K562 (cell line): ENCODE data around the gene RETSAT. TPM values are rescaled to one million over a fixed set of nuclear protein-coding genes. Genes with fewer than 3 reads are reported as not detected.

ENCODE experiments used
- ATAC-seq: fragments of 200-7000 bp; cut with Tn5 transposase; 3 replicates; pipeline ENCODE4 v1.9.1; 2020; ENCODE audit warnings: moderate library complexity
- BruUV-seq: library from RNA; stranded (reverse); fragments of 400-500 nt; replicated peaks from 2 replicates; lab custom pipeline; 2021; lab: Mats Ljungman, UMichigan
- CTCF ChIA-PET: fragments of 300-600 bp; formaldehyde crosslinking; extraction: SDS; loops from one replicate; lab custom pipeline; 2021; ENCODE audit warnings: low intra/inter-chr PET ratio; lab: Yijun Ruan, JAX
- POLR2A ChIA-PET: fragments of 300-600, 350-650 bp; sonication (Branson Sonifier 250); formaldehyde crosslinking; extraction: SDS; loops from one replicate; lab custom pipeline; 2021; ENCODE audit warnings: antibody characterized with exemption, inconsistent platforms; lab: Yijun Ruan, JAX
- DNase-seq, 4 experiments: peaks; one replicate each; pipeline versions ENCODE4 v3.0.0 to v3.0.0-alpha.2; 2011 to 2018; ENCODE audit warnings: low spot score in 3 of 4, mixed read lengths in 3 of 4; ENCODE audit errors: extremely low read depth in 1 of 4
- FAIRE-seq: peaks from 2 replicates; lab custom pipeline; 2011; peaks lifted over from hg19 to GRCh38; lab: Jason Lieb, UNC
- H2AFZ ChIP-seq: 2 replicates; pipeline ENCODE4 v1.6.0; 2011; ENCODE audit warnings: low read depth, low read length, control low read depth, inconsistent platforms
- H3K27ac ChIP-seq: fragments of 200-600 bp; 3 replicates; pipeline ENCODE4 v1.8.0; 2011; ENCODE audit warnings: low read depth, mild to moderate bottlenecking, control low read depth, inconsistent platforms, low read length, moderate library complexity, mixed read lengths; ENCODE audit errors: extremely low read depth
- H3K27me3 ChIP-seq, 2 experiments: fragments of 300-600 bp in 1 of 2; 2 replicates in 1 of 2; 3 replicates in 1 of 2; pipeline versions ENCODE4 v1.6.0 to v1.8.0; 2011; ENCODE audit warnings: inconsistent platforms in 2 of 2, low read length in 2 of 2, mild to moderate bottlenecking in 1 of 2, mixed read lengths in 1 of 2, moderate library complexity in 1 of 2; ENCODE audit not compliant: control insufficient read depth in 2 of 2, insufficient read depth in 2 of 2
- H3K36me3 ChIP-seq: fragments of 300-600 bp; 3 replicates; pipeline ENCODE4 v1.8.0; 2011; ENCODE audit warnings: mild to moderate bottlenecking, low read length, inconsistent platforms; ENCODE audit not compliant: control insufficient read depth, insufficient read depth
- H3K4me1 ChIP-seq, 2 experiments: fragments of 200-600 bp in 1 of 2; replicated peaks in 1 of 2; 2 replicates in 1 of 2; 3 replicates in 1 of 2; pipeline versions ENCODE4 v1.5.1 to v1.8.0; 2011; ENCODE audit warnings: inconsistent platforms in 2 of 2, low read length in 2 of 2, mild to moderate bottlenecking in 1 of 2, mixed read lengths in 1 of 2, moderate library complexity in 1 of 2; ENCODE audit not compliant: control insufficient read depth in 2 of 2, insufficient read depth in 2 of 2
- H3K4me2 ChIP-seq: 2 replicates; pipeline ENCODE4 v1.6.1; 2011; ENCODE audit warnings: low read length, control low read depth, inconsistent platforms, mixed read lengths; ENCODE audit not compliant: insufficient read depth
- H3K4me3 ChIP-seq: fragments of 200-600 bp; sonication (generic), shearing (Covaris generic); 2 replicates; pipeline ENCODE4 v1.5.1; 2016; ENCODE audit warnings: control low read depth, inconsistent platforms
- H3K79me2 ChIP-seq: fragments of 200-600 bp; 3 replicates; pipeline ENCODE4 v1.8.0; 2011; ENCODE audit warnings: low read length, inconsistent platforms; ENCODE audit not compliant: control insufficient read depth, insufficient read depth
- H3K9ac ChIP-seq, 2 experiments: 2 replicates each; pipeline versions ENCODE4 v1.6.0 to v1.6.1; 2011; ENCODE audit warnings: low read depth in 2 of 2, low read length in 2 of 2, control low read depth in 1 of 2, inconsistent platforms in 1 of 2, mild to moderate bottlenecking in 1 of 2, mixed read lengths in 1 of 2; ENCODE audit not compliant: insufficient read depth in 1 of 2
- H3K9me1 ChIP-seq: one replicate; pipeline ENCODE4 v1.6.0; 2011; ENCODE audit warnings: inconsistent platforms, mild to moderate bottlenecking, low read length, moderate library complexity; ENCODE audit not compliant: control insufficient read depth, insufficient read depth
- H3K9me3 ChIP-seq: replicated peaks from 2 replicates; pipeline ENCODE4 v1.5.1; 2011; ENCODE audit warnings: low read depth, low read length, inconsistent platforms; ENCODE audit not compliant: control insufficient read depth, insufficient read depth
- H4K20me1 ChIP-seq: replicated peaks from 2 replicates; pipeline ENCODE4 v1.6.1; 2011; ENCODE audit warnings: low read length, inconsistent platforms, mixed read lengths; ENCODE audit not compliant: control insufficient read depth, insufficient read depth
- CTBP1 ChIP-seq: fragments of 450-650 bp; IDR thresholded peaks from 2 replicates; pipeline ENCODE4 v1.6.1; 2016; ENCODE audit warnings: borderline replicate concordance
- CTCF ChIP-seq, 3 experiments: IDR thresholded peaks in 2 of 3; conservative IDR thresholded peaks in 1 of 3; 2 replicates each; pipeline ENCODE4 v1.5.1; 2011 to 2012; ENCODE audit warnings: low read length in 3 of 3, mild to moderate bottlenecking in 3 of 3, control low read depth in 2 of 3, improper control_type of control experiment in 1 of 3, inconsistent platforms in 1 of 3, low read depth in 1 of 3, mixed read lengths in 1 of 3, moderate library complexity in 1 of 3; ENCODE audit not compliant: insufficient read depth in 2 of 3
- GATAD2A ChIP-seq: fragments of 450-650 bp; IDR thresholded peaks from 2 replicates; pipeline ENCODE4 v1.6.1; 2017
- JUND ChIP-seq, 2 experiments: IDR thresholded peaks; 2 replicates in 1 of 2; 3 replicates in 1 of 2; pipeline ENCODE4 v1.6.1; 2011; ENCODE audit warnings: borderline replicate concordance in 2 of 2, low read depth in 2 of 2, low read length in 2 of 2, improper control_type of control experiment in 1 of 2, missing biosample characterization in 1 of 2, missing genetic modification characterization in 1 of 2, missing genetic modification reagents in 1 of 2
- KLF10 ChIP-seq: fragments of 250-450 bp; sonication (Bioruptor Pico); IDR thresholded peaks from 2 replicates; pipeline ENCODE4 v1.6.1; 2021; ENCODE audit warnings: matching md5 sums
- PHB ChIP-seq: fragments of 250-450 bp; sonication (Bioruptor Pico); IDR thresholded peaks from 2 replicates; pipeline ENCODE4 v1.5.0; 2021
- PHF21A ChIP-seq: fragments of 450-650 bp; IDR thresholded peaks from 2 replicates; pipeline ENCODE4 v1.6.1; 2017; ENCODE audit warnings: low read depth, borderline replicate concordance
- REST ChIP-seq, 2 experiments: fragments of 450-650 bp; formaldehyde crosslinking in 1 of 2; IDR thresholded peaks; 2 replicates each; pipeline versions ENCODE4 v1.4.0 to v1.6.1; 2014 to 2020; ENCODE audit warnings: mild to moderate bottlenecking in 2 of 2, borderline replicate concordance in 1 of 2, low read depth in 1 of 2
- ZBTB7A ChIP-seq: IDR thresholded peaks from 2 replicates; pipeline ENCODE4 v1.6.1; 2011; ENCODE audit warnings: low read depth, mild to moderate bottlenecking, low read length, moderate library complexity, borderline replicate concordance; ENCODE audit not compliant: control insufficient read depth
- WGBS: fragments of 100-300 bp; shearing (Covaris generic); methylation state at CpG from one replicate; pipeline ENCODE4 v1.1.6; 2016; ENCODE audit warnings: low coverage, mixed read lengths; ENCODE audit not compliant: insufficient coverage; ENCODE audit errors: missing lambda C conversion rate; 5-methylcytosine and 5-hydroxymethylcytosine counted together
- in situ Hi-C: fragments of 300-500 bp; cut with MboI; formaldehyde crosslinking; loops from 4 replicates; pipeline ENCODE4 v1.15.0; 2018; ENCODE audit warnings: inconsistent platforms, mixed read lengths
- intact Hi-C: fragments of 100-400 bp; cut with micrococcal nuclease; formaldehyde crosslinking; loops from 2 replicates; pipeline ENCODE4 v1.14.2; 2022
- polyA plus RNA-seq, 8 experiments: library from polyadenylated mRNA; depleted of rRNA in 4 of 8; stranded (reverse) in 5 of 8; unstranded in 3 of 8; fragments of >200 nt; fragmentation: Nextera tagmentation in 2 of 8; fragmentation: Illumina TruSeq in 1 of 8; extraction: Ambion mirVana in 2 of 8; extraction: Trizol in 1 of 8; gene quantifications; 2 replicates each; pipeline versions ENCODE4 v1.2.1 to v1.2.3, GENCODE V29; 2011 to 2014; ENCODE audit warnings: inconsistent platforms in 1 of 8, missing spikeins in 1 of 8
- total RNA-seq, 7 experiments: library from RNA; depleted of rRNA in 6 of 7; stranded (reverse); fragments of >200 nt in 6 of 7; fragmentation: Illumina TruSeq in 2 of 7; extraction: Trizol in 2 of 7; gene quantifications; 2 replicates each; pipeline versions ENCODE4 v1.2.1 to v1.2.3, GENCODE V29; 2011 to 2021; ENCODE audit warnings: low replicate concordance in 1 of 7

Gene RETSAT
- total and polyA plus RNA-seq, 9 of the 15 experiments (the other 6 are each of a cell fraction or from before 2014, with no cell fraction given): 1.9 to 21.6 (median 16.5) TPM

GRCh38 chr2:85390941-85391669 is 36.8 kb upstream of the RETSAT start:
- DNase-seq: peak; percentile 79 to 85 (median 81)
- H4K20me1 ChIP-seq: no peaks in the 10 kb centered on the region
- H3K79me2 ChIP-seq: no peaks in the 10 kb centered on the region
- no peak overlapping the region for H2AFZ ChIP-seq
- H3K36me3 ChIP-seq: peaks cover 13% of the 10 kb centered on the region; the same call in 2 of the 3 replicates
- WGBS: 41% methylated on average over 11 of the region's 11 CpGs
- intact Hi-C loops: loop anchor here (1.0 kb wide), 2 partner anchors 29 to 161 kb away; no protein-coding TSS in a partner anchor
- ChIA-PET CTCF (interaction anchor here (0.6 to 3.1 kb wide), 4 partner anchors 45 to 390 kb away, joined by 3 to 32 read pairs (median 3); no protein-coding TSS in a partner anchor), POLR2A (interaction anchor here (0.8 to 63.9 kb wide), 4 partner anchors 7 to 317 kb away, joined by 3 to 1576 read pairs (median 7); partner anchors contain the start of gene MAT2A)
- peak; percentile 78 for FAIRE-seq
- peak; percentile 96 for ATAC-seq
- no peaks in the 10 kb centered on the region for H3K9me3 ChIP-seq
- no peak overlapping the region for H3K27ac ChIP-seq
- BruUV-seq: no TSS peak
- H3K4me1 ChIP-seq: peaks cover 0 to 5% of the 10 kb centered on the region in 2 experiments; a peak in 1 of 5 replicates
- H3K4me2 ChIP-seq: no peak overlapping the region
- H3K27me3 ChIP-seq: no peaks in the 10 kb centered on the region
- in situ Hi-C loops: no loop called here
- H3K9me1 ChIP-seq: no peaks in the 10 kb centered on the region
- no peak overlapping the region for H3K4me3 ChIP-seq
- H3K9ac ChIP-seq: peak overlapping the region in 1 of 2 experiments; percentile 71; a peak in 2 of 4 replicates
- peak; percentile 13; the same call in 1 of the 2 replicates for TF ChIP-seq JUND (IDR thresholded peaks at IDR 0.05; ENCODE audit: borderline replicate concordance, low read depth, low read length)
- TF ChIP-seq JUND (tag; IDR thresholded peaks at IDR 0.05; ENCODE audit: borderline replicate concordance, low read depth, low read length): no peak; the same call in 2 of the 3 replicates
- peak; percentile 89 for TF ChIP-seq REST (IDR thresholded peaks at IDR 0.05; ENCODE audit: borderline replicate concordance)
- no peak for TF ChIP-seq REST (CRISPR knock-in tag; IDR thresholded peaks at IDR 0.05; ENCODE audit: low read depth)
- no peak for TF ChIP-seq PHB (CRISPR knock-in tag)
- 0 out of 2 replicates have a peak, but pooled peaks have one; percentile 27 for TF ChIP-seq CTBP1
- no peak for TF ChIP-seq KLF10 (CRISPR knock-in tag)
- TF ChIP-seq CTCF (IDR thresholded peaks at IDR 0.05 in 2 of 3, conservative IDR thresholded peaks at IDR 0.05 in 1 of 3; ENCODE audit: insufficient read depth in 2 of 3, low read depth in 1 of 3, low read length in 3 of 3): peak; percentile 88 to 92 (median 91)
- peak; percentile 47; the same call in 1 of the 2 replicates for TF ChIP-seq ZBTB7A
- no peak for TF ChIP-seq PHF21A
- 0 out of 2 replicates have a peak, but pooled peaks have one; percentile 50 for TF ChIP-seq GATAD2A
